Measurements from ENCODE around the gene VGLL4.

DNA sequence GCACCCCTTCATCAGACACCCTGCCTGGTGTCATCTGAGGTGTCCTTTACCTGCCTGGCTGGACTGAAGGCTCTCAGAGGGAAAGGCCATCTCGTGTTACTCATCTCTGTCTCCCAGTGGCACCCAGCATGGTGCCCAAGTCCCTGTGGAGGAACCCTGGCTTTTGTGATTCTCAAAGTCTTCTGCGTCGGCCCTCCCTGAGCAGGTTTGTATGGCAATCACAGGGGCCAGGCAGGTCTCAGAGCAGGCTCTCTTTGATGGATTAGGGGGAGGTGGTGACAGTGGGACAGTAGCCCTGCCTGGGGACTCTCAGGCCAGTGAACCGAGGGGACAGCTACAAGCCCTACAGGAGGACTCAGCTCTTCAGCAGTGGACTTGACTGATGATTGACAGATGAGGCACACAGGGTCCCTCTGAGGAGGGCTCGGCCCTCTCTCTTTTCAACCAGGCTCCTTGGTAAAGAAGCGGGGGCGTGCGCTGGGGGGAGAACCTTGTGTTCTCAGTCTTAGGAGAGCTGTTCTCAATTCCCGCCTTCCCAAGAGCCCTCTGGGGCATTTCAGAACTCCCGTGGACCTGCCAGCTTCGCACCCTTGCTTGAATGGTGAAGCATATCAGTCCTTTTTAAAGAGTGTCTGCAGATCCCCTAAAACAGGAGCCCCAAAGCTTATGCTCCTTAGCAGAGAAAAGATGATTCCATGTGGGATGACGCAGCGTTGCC, 108.3 kb downstream of the VGLL4 start:
- no peak for TF ChIP-seq EP300 (IDR thresholded peaks at IDR 0.05)
- TF ChIP-seq POLR2A (IDR thresholded peaks at IDR 0.05) = no peak
- no peak for TF ChIP-seq CTCF (IDR thresholded peaks at IDR 0.05)
